Natural killer cell (primary cell): Measurements from ENCODE around the gene SIN3A. TPM values are rescaled to one million over a fixed set of nuclear protein-coding genes. Genes with fewer than 3 reads are reported as not detected.
A peak's percentile ranks its signal among the peaks of the same experiment; 100 is the strongest.
"Not testable (repeated sequence)": the region's sequence is repeated elsewhere in the genome, so short reads cannot be mapped to it uniquely, and the experiment has no call there.

Experiments
- ATAC-seq, 3 donors: fragments of 150-1000 bp in 2 of 3; fragments of 200-7000 bp in 1 of 3; cut with Tn5 transposase; 1 replicate in 1 of 3; 2 replicates in 2 of 3; pipeline ENCODE4 v1.10.0; 2021; ENCODE audit warnings: mild to moderate bottlenecking in 2 of 3, moderate library complexity in 2 of 3
- DNase-seq, 2 donors: peaks; one replicate each; pipeline versions ENCODE4 v3.0.0 to v3.0.0-alpha.2; 2013 to 2021; ENCODE audit warnings: mixed read lengths in 1 of 2
- H3K27ac ChIP-seq: one replicate; pipeline ENCODE4 v1.5.1; 2013; ENCODE audit warnings: mild to moderate bottlenecking, low read length
- H3K27me3 ChIP-seq: one replicate; pipeline ENCODE4 v1.6.1; 2013; ENCODE audit warnings: low read length; ENCODE audit not compliant: control insufficient read depth, insufficient read depth
- H3K36me3 ChIP-seq: one replicate; pipeline ENCODE4 v1.6.1; 2013; ENCODE audit warnings: low read length; ENCODE audit not compliant: control insufficient read depth, insufficient read depth
- H3K4me1 ChIP-seq: one replicate; pipeline ENCODE4 v1.6.1; 2013; ENCODE audit warnings: low read length; ENCODE audit not compliant: control insufficient read depth, insufficient read depth
- H3K4me3 ChIP-seq: one replicate; pipeline ENCODE4 v1.5.1; 2013; ENCODE audit warnings: low read length
- H3K9me3 ChIP-seq: one replicate; pipeline ENCODE4 v1.6.1; 2013; ENCODE audit warnings: low read length; ENCODE audit not compliant: control insufficient read depth, insufficient read depth
- H3K27ac Mint-ChIP-seq, 2 donors: one replicate each; pipeline ENCODE4 v1.8.0; 2022; ENCODE audit warnings: mild to moderate bottlenecking in 2 of 2, mixed read lengths in 2 of 2, moderate library complexity in 1 of 2
- H3K27me3 Mint-ChIP-seq, 2 donors: one replicate each; pipeline ENCODE4 v1.8.0; 2022; ENCODE audit warnings: low read depth in 2 of 2, mixed read lengths in 2 of 2
- H3K36me3 Mint-ChIP-seq: one replicate; pipeline ENCODE4 v1.8.0; 2022; ENCODE audit warnings: mixed read lengths
- H3K4me1 Mint-ChIP-seq, 2 donors: one replicate each; pipeline ENCODE4 v1.8.0; 2022; ENCODE audit warnings: mixed read lengths in 2 of 2
- H3K4me3 Mint-ChIP-seq: one replicate; pipeline ENCODE4 v1.8.0; 2022; ENCODE audit warnings: mild to moderate bottlenecking, moderate library complexity, mixed read lengths
- H3K9me3 Mint-ChIP-seq, 2 donors: one replicate each; pipeline ENCODE4 v1.8.0; 2022; ENCODE audit warnings: mixed read lengths in 2 of 2
- WGBS: methylation state at CpG from one replicate; pipeline ENCODE4 v1.1.7; 2013; ENCODE audit warnings: missing lambda C conversion rate; ENCODE audit not compliant: insufficient coverage; 5-methylcytosine and 5-hydroxymethylcytosine counted together
- intact Hi-C: fragments of 100-400 bp; cut with micrococcal nuclease; formaldehyde crosslinking; loops from one replicate; pipeline ENCODE4 v1.14.2; 2022
- total RNA-seq, 4 donors: library from RNA; stranded (reverse); fragments of 120-200 nt in 1 of 4; gene quantifications; one replicate each; pipeline versions ENCODE4 v1.2.3 to v1.2.4, GENCODE V29; 2013 to 2022
- TF ChIP-seq, protein P1 (sequence below): fragments of 200-600 bp; IDR thresholded peaks from one replicate; pipeline ENCODE4 v1.8.0; 2022; ENCODE audit warnings: antibody characterized with exemption

SIN3A gene
- 100 to 1,000 TPM; 135 to 175 (median 137) TPM for total RNA-seq
- 74.6 TPM for total RNA-seq (2013)

GRCh38 chr15:75451674-75452363, at the start of gene SIN3A:
TSS of gene SIN3A (minus strand) at chr15:75451690. CDS start at chr15:75430375, 21,315 bp downstream.
- Mint-ChIP-seq H3K27me3 (no peaks in the 10 kb centered on the region), H3K4me1 (peaks cover 56 to 66% of the 10 kb centered on the region in 2 donors), H3K36me3 (no peaks in the 10 kb centered on the region), H3K27ac (peak within 1 kb of the TSS; percentile 98 to 99), H3K4me3 (peak within 1 kb of the TSS; percentile 98), H3K9me3 (no peaks in the 10 kb centered on the region)
- DNase-seq (peak; percentile 93 to 99), ATAC-seq (peak; percentile 46 to 71 (median 58))
- WGBS, result under 1% methylated on average over 36 of the region's 39 CpGs
- Histone ChIP-seq H3K4me3 (peak within 1 kb of the TSS; percentile 92), H3K4me1 (peaks cover 38% of the 10 kb centered on the region), H3K27me3 (no peaks in the 10 kb centered on the region), H3K27ac (peak within 1 kb of the TSS; percentile 99), H3K9me3 (no peaks in the 10 kb centered on the region), H3K36me3 (peaks cover 6% of the 10 kb centered on the region)
- TF ChIP-seq, protein P1, sequence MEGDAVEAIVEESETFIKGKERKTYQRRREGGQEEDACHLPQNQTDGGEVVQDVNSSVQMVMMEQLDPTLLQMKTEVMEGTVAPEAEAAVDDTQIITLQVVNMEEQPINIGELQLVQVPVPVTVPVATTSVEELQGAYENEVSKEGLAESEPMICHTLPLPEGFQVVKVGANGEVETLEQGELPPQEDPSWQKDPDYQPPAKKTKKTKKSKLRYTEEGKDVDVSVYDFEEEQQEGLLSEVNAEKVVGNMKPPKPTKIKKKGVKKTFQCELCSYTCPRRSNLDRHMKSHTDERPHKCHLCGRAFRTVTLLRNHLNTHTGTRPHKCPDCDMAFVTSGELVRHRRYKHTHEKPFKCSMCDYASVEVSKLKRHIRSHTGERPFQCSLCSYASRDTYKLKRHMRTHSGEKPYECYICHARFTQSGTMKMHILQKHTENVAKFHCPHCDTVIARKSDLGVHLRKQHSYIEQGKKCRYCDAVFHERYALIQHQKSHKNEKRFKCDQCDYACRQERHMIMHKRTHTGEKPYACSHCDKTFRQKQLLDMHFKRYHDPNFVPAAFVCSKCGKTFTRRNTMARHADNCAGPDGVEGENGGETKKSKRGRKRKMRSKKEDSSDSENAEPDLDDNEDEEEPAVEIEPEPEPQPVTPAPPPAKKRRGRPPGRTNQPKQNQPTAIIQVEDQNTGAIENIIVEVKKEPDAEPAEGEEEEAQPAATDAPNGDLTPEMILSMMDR, result no peak
- intact Hi-C loops, result loop anchor here (1.0 to 10.0 kb wide), 4 partner anchors 173 to 837 kb away; partner anchors contain the start of genes CLK3, CSK, IMP3 and SNUPN

- Mint-ChIP-seq H3K4me1 (no peaks in the 10 kb centered on the region), H3K36me3 (no peaks in the 10 kb centered on the region), H3K9me3 (no peaks in the 10 kb centered on the region), H3K27ac (no peak overlapping the region), H3K27me3 (no peaks in the 10 kb centered on the region), H3K4me3 (no peak overlapping the region)
- Histone ChIP-seq H3K4me3 (no peak overlapping the region), H3K4me1 (no peaks in the 10 kb centered on the region), H3K36me3 (peaks cover 18% of the 10 kb centered on the region), H3K27ac (no peak overlapping the region), H3K27me3 (no peaks in the 10 kb centered on the region), H3K9me3 (no peaks in the 10 kb centered on the region)
- DNase-seq (no peak), ATAC-seq (no peak)
- WGBS, result 91% methylated on average over 2 of the region's 4 CpGs
- TF ChIP-seq, protein P1, result no peak
- intact Hi-C loops, result no loop called here
These were observed 42.2 kb upstream of the SIN3A start for GRCh38 chr15:75493732-75494131.

- Mint-ChIP-seq H3K4me3 (no peak overlapping the region), H3K27ac (no peak overlapping the region), H3K36me3 (no peaks in the 10 kb centered on the region), H3K27me3 (no peaks in the 10 kb centered on the region), H3K9me3 (no peaks in the 10 kb centered on the region), H3K4me1 (peaks cover 0 to 10% of the 10 kb centered on the region in 2 donors)
- 100% methylated on average over 1 of the region's 1 CpG for WGBS
- intact Hi-C loops, result no loop called here
- no peak overlapping the region for H3K4me3 ChIP-seq
- H3K27me3 ChIP-seq, result no peaks in the 10 kb centered on the region
- TF ChIP-seq, protein P1, result no peak
- H3K27ac ChIP-seq, result no peak overlapping the region
- no peaks in the 10 kb centered on the region for H3K4me1 ChIP-seq
- DNase-seq (no peak), ATAC-seq (no peak)
- H3K36me3 ChIP-seq, result peaks cover 11% of the 10 kb centered on the region
- H3K9me3 ChIP-seq, result no peaks in the 10 kb centered on the region
These were observed 32.5 kb upstream of the SIN3A start for GRCh38 chr15:75483961-75484360.

- peaks cover 14% of the 10 kb centered on the region for H3K36me3 ChIP-seq
- H3K4me3 Mint-ChIP-seq, H3K27me3 ChIP-seq, ATAC-seq, H3K27me3 Mint-ChIP-seq, intact Hi-C loops, H3K9me3 Mint-ChIP-seq, H3K36me3 Mint-ChIP-seq, H3K9me3 ChIP-seq, DNase-seq, H3K4me3 ChIP-seq, H3K4me1 Mint-ChIP-seq, H3K27ac ChIP-seq, H3K4me1 ChIP-seq: not testable (repeated sequence)
- H3K27ac Mint-ChIP-seq, result peak overlapping the region in 1 of 2 donors; percentile 53
- WGBS, result 88% methylated on average over 5 of the region's 5 CpGs
These were observed 32.1 kb upstream of the SIN3A start for GRCh38 chr15:75483556-75483955.
